Astrocyte (in vitro differentiated cells and primary cell): ENCODE data around the gene PHF14. TPM values are rescaled to one million over a fixed set of nuclear protein-coding genes. Genes with fewer than 3 reads are reported as not detected.

Experiments
- DNase-seq: peaks from one replicate; pipeline ENCODE4 v3.0.0-alpha.2; 2010; ENCODE audit warnings: low read depth
- FAIRE-seq: peaks from 2 replicates; lab custom pipeline; 2011; peaks lifted over from hg19 to GRCh38; lab: Jason Lieb, UNC
- H2AFZ ChIP-seq: 2 replicates; pipeline ENCODE4 v1.6.0; 2012; ENCODE audit warnings: low read depth, low read length, inconsistent platforms
- H3K27ac ChIP-seq: 2 replicates; pipeline ENCODE4 v1.5.1; 2011; ENCODE audit warnings: low read depth, low read length, inconsistent platforms
- H3K27me3 ChIP-seq: 2 replicates; pipeline ENCODE4 v1.6.0; 2011; ENCODE audit warnings: low read length, inconsistent platforms; ENCODE audit not compliant: insufficient read depth
- H3K36me3 ChIP-seq: 2 replicates; pipeline ENCODE4 v1.5.1; 2011; ENCODE audit warnings: low read length, inconsistent platforms; ENCODE audit not compliant: insufficient read depth
- H3K4me1 ChIP-seq: 2 replicates; pipeline ENCODE4 v1.5.1; 2011; ENCODE audit warnings: low read length, inconsistent platforms; ENCODE audit not compliant: insufficient read depth
- H3K4me2 ChIP-seq: 2 replicates; pipeline ENCODE4 v1.6.0; 2012; ENCODE audit warnings: low read length, inconsistent platforms
- H3K4me3 ChIP-seq: 2 replicates; pipeline ENCODE4 v1.5.1; 2011; ENCODE audit warnings: low read depth, mild to moderate bottlenecking, low read length, inconsistent platforms; ENCODE audit not compliant: insufficient read depth
- H3K79me2 ChIP-seq: 2 replicates; pipeline ENCODE4 v1.6.0; 2012; ENCODE audit warnings: mild to moderate bottlenecking, low read length, inconsistent platforms; ENCODE audit not compliant: insufficient read depth
- H3K9ac ChIP-seq: 2 replicates; pipeline ENCODE4 v1.6.0; 2012; ENCODE audit warnings: mild to moderate bottlenecking, low read length, inconsistent platforms
- H3K9me3 ChIP-seq: 2 replicates; pipeline ENCODE4 v1.5.1; 2012; ENCODE audit warnings: low read depth, mild to moderate bottlenecking, low read length, inconsistent platforms; ENCODE audit not compliant: insufficient read depth
- H4K20me1 ChIP-seq: 2 replicates; pipeline ENCODE4 v1.6.0; 2012; ENCODE audit warnings: low read length, inconsistent platforms; ENCODE audit not compliant: insufficient read depth
- H3K27ac Mint-ChIP-seq: one replicate; pipeline ENCODE4 v1.8.0; 2021; ENCODE audit warnings: mild to moderate bottlenecking, mixed read lengths; ENCODE audit not compliant: unreplicated experiment
- H3K27me3 Mint-ChIP-seq: one replicate; pipeline ENCODE4 v1.8.0; 2021; ENCODE audit warnings: low read depth, mixed read lengths; ENCODE audit not compliant: unreplicated experiment
- H3K36me3 Mint-ChIP-seq: one replicate; pipeline ENCODE4 v1.8.0; 2021; ENCODE audit warnings: low read depth, mixed read lengths; ENCODE audit not compliant: unreplicated experiment
- H3K4me1 Mint-ChIP-seq: one replicate; pipeline ENCODE4 v1.8.0; 2021; ENCODE audit warnings: low read depth, mixed read lengths; ENCODE audit not compliant: unreplicated experiment
- H3K4me3 Mint-ChIP-seq: one replicate; pipeline ENCODE4 v1.8.0; 2021; ENCODE audit warnings: mild to moderate bottlenecking, moderate library complexity, mixed read lengths; ENCODE audit not compliant: unreplicated experiment
- H3K9me3 Mint-ChIP-seq: one replicate; pipeline ENCODE4 v1.8.0; 2021; ENCODE audit warnings: mild to moderate bottlenecking, mixed read lengths; ENCODE audit not compliant: unreplicated experiment
- EZH2 ChIP-seq: IDR thresholded peaks from 2 replicates; pipeline ENCODE4 v1.6.1; 2012; ENCODE audit warnings: mild to moderate bottlenecking, low read length, inconsistent platforms; ENCODE audit not compliant: insufficient read depth
- total RNA-seq: library from RNA; stranded (reverse); gene quantifications from 2 replicates; pipeline ENCODE4 v1.2.1, GENCODE V29; 2021
- TF ChIP-seq, protein P1 (sequence below): IDR thresholded peaks from 2 replicates; pipeline ENCODE4 v1.5.1; 2011; ENCODE audit warnings: low read depth, mild to moderate bottlenecking, inconsistent platforms, low read length, moderate library complexity; ENCODE audit not compliant: insufficient read depth

Gene PHF14
- total RNA-seq, 1 donor from 2014 or later = 28.8 TPM

DNA sequence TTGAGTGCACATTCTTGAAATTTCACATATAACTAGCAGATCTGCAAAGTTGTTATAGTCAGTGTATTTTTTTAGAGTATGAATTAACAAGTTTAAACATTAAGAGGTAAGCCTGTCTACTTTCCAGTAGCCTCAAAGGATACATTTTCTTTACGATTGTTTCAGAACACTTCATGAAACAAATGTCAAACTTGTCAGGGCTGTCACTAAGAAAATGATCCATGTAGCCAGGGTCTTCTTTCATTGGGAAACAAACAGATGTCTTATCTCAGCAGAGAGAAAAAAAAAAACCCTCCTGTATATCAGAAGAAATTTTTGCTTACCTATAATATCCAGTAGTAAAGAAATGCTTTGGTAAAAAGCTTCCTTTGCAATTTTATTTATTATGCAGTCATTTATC lies 192.4 kb downstream of the PHF14 start:
- H2AFZ ChIP-seq = no peak overlapping the region
- no peak overlapping the region for H3K4me3 ChIP-seq
- H3K36me3 Mint-ChIP-seq = no peaks in the 10 kb centered on the region
- H3K4me1 ChIP-seq = no peaks in the 10 kb centered on the region
- H3K4me2 ChIP-seq = no peak overlapping the region
- H3K9ac ChIP-seq = no peak overlapping the region
- no peaks in the 10 kb centered on the region for H3K9me3 Mint-ChIP-seq
- H3K27ac Mint-ChIP-seq = no peak overlapping the region
- H3K27me3 ChIP-seq = no peaks in the 10 kb centered on the region
- H3K4me1 Mint-ChIP-seq = no peaks in the 10 kb centered on the region
- no peaks in the 10 kb centered on the region for H3K79me2 ChIP-seq
- TF ChIP-seq, protein P1, sequence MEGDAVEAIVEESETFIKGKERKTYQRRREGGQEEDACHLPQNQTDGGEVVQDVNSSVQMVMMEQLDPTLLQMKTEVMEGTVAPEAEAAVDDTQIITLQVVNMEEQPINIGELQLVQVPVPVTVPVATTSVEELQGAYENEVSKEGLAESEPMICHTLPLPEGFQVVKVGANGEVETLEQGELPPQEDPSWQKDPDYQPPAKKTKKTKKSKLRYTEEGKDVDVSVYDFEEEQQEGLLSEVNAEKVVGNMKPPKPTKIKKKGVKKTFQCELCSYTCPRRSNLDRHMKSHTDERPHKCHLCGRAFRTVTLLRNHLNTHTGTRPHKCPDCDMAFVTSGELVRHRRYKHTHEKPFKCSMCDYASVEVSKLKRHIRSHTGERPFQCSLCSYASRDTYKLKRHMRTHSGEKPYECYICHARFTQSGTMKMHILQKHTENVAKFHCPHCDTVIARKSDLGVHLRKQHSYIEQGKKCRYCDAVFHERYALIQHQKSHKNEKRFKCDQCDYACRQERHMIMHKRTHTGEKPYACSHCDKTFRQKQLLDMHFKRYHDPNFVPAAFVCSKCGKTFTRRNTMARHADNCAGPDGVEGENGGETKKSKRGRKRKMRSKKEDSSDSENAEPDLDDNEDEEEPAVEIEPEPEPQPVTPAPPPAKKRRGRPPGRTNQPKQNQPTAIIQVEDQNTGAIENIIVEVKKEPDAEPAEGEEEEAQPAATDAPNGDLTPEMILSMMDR = no peak
- no peak for TF ChIP-seq EZH2
- no peaks in the 10 kb centered on the region for H3K36me3 ChIP-seq
- FAIRE-seq = no peak
- no peak overlapping the region for H3K4me3 Mint-ChIP-seq
- no peaks in the 10 kb centered on the region for H4K20me1 ChIP-seq
- DNase-seq = no peak
- no peaks in the 10 kb centered on the region for H3K9me3 ChIP-seq
- H3K27ac ChIP-seq = no peak overlapping the region
- no peaks in the 10 kb centered on the region for H3K27me3 Mint-ChIP-seq

DNA sequence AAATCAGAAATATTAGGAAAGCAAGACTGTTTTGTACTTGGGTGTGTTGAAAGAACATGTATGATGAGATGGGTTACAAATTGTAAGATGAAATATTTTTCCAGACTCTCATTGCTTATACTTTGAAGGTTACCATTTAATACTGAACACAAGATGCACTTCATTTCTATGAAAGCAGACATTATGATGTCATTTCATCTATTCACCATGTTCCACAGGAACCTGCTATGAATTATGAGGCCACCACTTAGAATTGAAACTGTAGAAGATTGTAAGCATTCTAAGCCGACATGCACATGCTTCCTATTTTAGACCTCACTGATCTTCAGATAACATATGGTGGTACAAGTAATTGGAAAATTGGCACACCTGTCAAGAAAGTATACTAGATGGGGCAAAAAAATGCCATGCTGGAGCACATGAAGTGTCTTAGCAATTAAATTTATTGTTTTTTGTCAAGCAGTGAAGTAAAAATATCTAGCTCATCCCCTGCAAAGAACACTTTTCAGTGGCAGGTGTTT lies 195.0 kb downstream of the PHF14 start:
- FAIRE-seq = no peak
- no peaks in the 10 kb centered on the region for H3K36me3 Mint-ChIP-seq
- no peaks in the 10 kb centered on the region for H3K79me2 ChIP-seq
- H3K27me3 ChIP-seq = no peaks in the 10 kb centered on the region
- TF ChIP-seq EZH2 = no peak
- TF ChIP-seq, protein P1 = no peak
- no peak overlapping the region for H3K4me2 ChIP-seq
- no peaks in the 10 kb centered on the region for H3K9me3 Mint-ChIP-seq
- H3K27me3 Mint-ChIP-seq = no peaks in the 10 kb centered on the region
- H3K4me1 ChIP-seq = no peaks in the 10 kb centered on the region
- H3K36me3 ChIP-seq = no peaks in the 10 kb centered on the region
- H3K27ac Mint-ChIP-seq = no peak overlapping the region
- no peak overlapping the region for H3K4me3 Mint-ChIP-seq
- H4K20me1 ChIP-seq = no peaks in the 10 kb centered on the region
- no peak for DNase-seq
- no peak overlapping the region for H3K4me3 ChIP-seq
- H3K9me3 ChIP-seq = no peaks in the 10 kb centered on the region
- H3K27ac ChIP-seq = no peak overlapping the region
- no peak overlapping the region for H2AFZ ChIP-seq
- no peak overlapping the region for H3K9ac ChIP-seq
- H3K4me1 Mint-ChIP-seq = no peaks in the 10 kb centered on the region

DNA sequence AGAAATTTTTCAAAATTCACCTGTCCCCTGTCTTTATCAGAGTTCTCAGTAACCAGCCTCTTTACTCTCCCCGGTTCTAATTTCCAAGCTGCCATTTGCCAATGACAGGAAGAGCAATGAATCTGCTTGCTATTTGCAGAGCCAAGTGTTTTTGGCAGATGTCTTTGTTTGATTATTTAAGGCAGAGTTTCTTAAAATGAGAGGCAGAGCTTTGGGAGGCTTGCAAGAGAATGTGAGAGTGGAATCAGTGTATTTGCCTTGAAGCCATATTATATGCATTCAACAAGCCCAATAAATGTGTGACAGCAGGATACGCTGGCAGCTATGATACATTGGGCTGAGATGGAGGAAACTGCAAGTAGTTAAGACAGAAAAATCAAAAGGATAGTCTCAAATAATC lies 196.5 kb downstream of the PHF14 start:
- DNase-seq = no peak
- Mint-ChIP-seq H3K36me3 (no peaks in the 10 kb centered on the region), H3K9me3 (no peaks in the 10 kb centered on the region), H3K27ac (no peak overlapping the region), H3K4me3 (no peak overlapping the region), H3K4me1 (no peaks in the 10 kb centered on the region), H3K27me3 (no peaks in the 10 kb centered on the region)
- no peaks in the 10 kb centered on the region for H3K4me1 ChIP-seq
- no peak for FAIRE-seq
- no peaks in the 10 kb centered on the region for H3K36me3 ChIP-seq
- no peak overlapping the region for H3K27ac ChIP-seq
- H3K79me2 ChIP-seq = no peaks in the 10 kb centered on the region
- H2AFZ ChIP-seq = no peak overlapping the region
- no peaks in the 10 kb centered on the region for H4K20me1 ChIP-seq
- no peaks in the 10 kb centered on the region for H3K27me3 ChIP-seq
- TF ChIP-seq, protein P1 = no peak
- H3K4me2 ChIP-seq = no peak overlapping the region
- no peak overlapping the region for H3K9ac ChIP-seq
- H3K9me3 ChIP-seq = no peaks in the 10 kb centered on the region
- H3K4me3 ChIP-seq = no peak overlapping the region
